Left colon (tissue), 2 donors: ENCODE measurements around the gene IFI27L2. TPM values are rescaled to one million over a fixed set of nuclear protein-coding genes. Genes with fewer than 3 reads are reported as not detected.

ENCODE experiments used
- ATAC-seq: fragments of 200-7000 bp; cut with Tn5 transposase; one replicate; pipeline ENCODE4 v1.9.1; 2020; ENCODE audit warnings: mild to moderate bottlenecking, moderate library complexity
- DNase-seq, 2 donors: peaks; one replicate each; pipeline ENCODE4 v3.0.0-alpha.2; 2020
- intact Hi-C, 2 donors: fragments of 100-400 bp; cut with DNase I in 1 of 2; cut with micrococcal nuclease in 1 of 2; formaldehyde crosslinking; loops; one replicate each; pipeline versions ENCODE4 v1.11.2 to v1.14.0; 2022; cut with DNase I, micrococcal nuclease
- total RNA-seq, 2 donors: library from RNA; stranded (reverse); fragmentation: NEBNext Ultra II Directional; extraction: Animal tissue kit (Norgen Biotek cat#: 25700); gene quantifications; one replicate each; pipeline ENCODE4 v1.2.1, GENCODE V29; 2021
- donor health status: DM: no; HTN: no; CAD: no.
- donor health status: DM: yes; HTN: yes; CAD: no.

IFI27L2 gene
- total RNA-seq, 2 donors from 2014 or later: 32.3 to 39.3 TPM

DNA sequence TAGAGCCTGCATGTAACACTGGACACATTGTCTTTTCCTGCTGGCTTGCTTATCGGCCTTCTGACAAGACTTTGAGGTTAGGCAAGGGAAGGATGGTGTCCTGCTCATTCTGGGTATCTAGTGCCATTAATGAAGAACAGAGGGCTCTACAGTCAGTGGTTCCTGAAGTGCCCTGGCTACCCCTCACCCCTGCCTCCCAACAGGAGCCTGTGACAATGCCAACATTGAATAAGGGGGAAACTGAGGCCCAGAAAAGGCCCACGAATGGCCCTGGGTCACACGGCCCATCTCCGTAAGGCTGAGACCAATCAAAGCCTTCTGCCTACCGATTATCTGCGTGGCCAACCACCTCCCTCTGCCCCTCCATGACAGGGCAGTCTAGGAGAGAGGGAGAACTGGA, 2.1 kb downstream of the IFI27L2 start:
- no peak for DNase-seq
- intact Hi-C loops: no loop called here
- no peak for ATAC-seq

DNA sequence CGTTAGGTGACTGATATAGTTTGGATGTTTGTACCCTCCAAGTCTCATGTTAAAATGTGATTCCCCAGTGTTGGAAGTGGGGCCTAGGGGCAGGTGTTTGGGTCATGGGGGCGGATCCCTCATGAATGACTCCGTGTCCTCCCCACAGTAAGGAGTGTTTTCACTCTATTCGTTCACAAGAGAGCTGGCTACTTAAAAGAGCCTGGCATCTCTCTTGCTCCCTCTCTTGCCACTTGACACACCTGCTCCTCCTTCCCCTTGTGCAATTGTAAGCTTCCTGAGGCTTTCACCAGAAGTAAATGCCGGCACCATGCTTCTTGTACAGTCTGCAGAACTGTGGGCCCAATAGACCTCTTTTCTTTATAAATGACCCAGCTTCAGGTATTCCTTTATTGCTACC, 2.6 kb downstream of the IFI27L2 start:
- DNase-seq: no peak
- intact Hi-C loops: no loop called here
- no peak for ATAC-seq

DNA sequence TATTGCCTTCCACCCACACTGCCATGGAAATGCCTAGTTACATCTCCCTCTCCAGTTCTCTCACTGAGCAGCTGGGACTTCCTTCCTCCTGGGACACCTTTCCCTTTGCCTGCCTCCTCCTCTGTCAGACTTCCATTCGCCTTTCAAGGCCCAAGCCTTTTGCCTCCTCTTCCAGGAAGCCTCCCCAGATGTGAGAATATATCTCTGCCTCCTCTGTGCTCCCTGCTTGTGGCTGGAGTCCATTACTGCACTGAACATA, 3.1 kb downstream of the IFI27L2 start:
- DNase-seq: no peak
- no peak for ATAC-seq
- intact Hi-C loops: no loop called here

DNA sequence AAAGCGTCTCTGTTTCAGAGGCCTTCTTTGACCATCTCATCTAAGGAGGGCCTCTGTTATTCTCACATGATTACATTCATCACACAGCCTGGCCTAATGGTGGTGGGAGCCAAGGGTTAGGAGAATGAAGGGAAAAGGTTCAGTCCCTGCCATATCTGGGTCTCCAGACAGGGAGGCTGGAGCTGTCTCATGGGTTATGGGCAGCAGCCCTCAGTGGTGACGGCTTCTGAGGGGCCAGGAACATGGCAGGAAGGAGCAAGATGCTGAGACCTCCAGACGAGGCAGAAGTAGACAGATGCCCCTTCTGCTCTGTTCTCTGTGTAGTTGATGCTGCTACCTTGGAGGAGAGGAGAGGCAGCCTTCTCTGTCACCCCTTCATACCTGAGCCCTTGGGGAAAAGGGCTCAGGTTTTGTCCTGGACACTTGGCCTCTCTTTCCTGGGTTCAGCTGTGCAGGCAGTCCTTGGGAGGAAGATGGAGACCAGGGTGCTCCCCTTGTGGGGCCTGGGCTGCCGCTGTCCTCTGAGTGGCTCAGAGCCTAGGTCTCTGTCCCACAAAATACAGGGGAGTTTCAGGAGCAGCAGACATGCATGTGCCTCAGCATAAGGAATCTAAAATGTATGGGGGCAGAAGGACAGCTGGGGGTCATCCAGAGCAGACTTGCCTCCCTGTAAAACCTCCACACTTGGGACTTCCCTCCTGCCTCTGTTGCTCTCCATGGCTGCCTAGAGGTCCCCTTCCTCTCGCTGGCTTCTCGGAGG, 3.6 kb downstream of the IFI27L2 start:
- intact Hi-C loops: no loop called here
- DNase-seq: no peak

DNA sequence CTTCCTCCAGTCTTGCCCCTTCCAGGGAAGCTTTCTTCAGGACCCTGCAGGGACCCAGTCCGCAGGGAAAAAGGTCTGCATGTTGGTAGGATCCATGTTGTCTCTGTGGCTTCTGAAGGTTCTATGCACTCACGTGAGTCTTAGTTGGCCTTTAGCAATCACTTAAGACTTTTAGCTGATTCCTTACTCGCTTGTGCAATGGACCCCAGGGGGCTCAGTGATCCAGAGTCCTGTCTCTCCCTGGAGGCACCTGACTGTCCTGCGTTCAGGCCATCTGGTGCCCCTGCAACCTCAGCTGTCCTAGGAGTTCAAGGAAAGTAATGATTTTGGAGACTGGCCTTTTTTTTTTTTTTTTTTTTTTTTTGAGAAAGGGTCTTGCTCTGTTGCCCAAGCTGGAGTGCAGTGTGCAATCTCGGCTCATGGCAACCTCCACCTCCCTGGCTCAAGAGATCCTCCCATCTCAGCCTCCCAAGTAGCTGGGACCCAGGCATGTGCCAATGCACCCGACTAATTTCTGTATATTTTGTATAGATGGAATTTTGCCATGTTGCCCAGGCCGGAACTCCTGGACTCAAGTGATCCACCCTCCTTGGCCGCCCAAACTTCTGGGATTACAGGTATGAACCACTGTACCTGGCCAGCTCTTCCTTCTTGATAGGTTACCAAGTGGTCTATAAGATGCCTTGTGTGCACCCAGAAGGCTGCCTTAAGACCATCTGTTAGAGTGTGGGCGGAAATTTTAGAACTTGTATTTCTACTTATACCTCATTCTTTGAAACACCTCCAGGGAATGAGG, 4.6 kb downstream of the IFI27L2 start:
- ATAC-seq: no peak
- intact Hi-C loops: no loop called here
- DNase-seq: no peak

More for the DNA sequence above, 3.6 kb downstream of the IFI27L2 start:
- ATAC-seq: no peak

DNA sequence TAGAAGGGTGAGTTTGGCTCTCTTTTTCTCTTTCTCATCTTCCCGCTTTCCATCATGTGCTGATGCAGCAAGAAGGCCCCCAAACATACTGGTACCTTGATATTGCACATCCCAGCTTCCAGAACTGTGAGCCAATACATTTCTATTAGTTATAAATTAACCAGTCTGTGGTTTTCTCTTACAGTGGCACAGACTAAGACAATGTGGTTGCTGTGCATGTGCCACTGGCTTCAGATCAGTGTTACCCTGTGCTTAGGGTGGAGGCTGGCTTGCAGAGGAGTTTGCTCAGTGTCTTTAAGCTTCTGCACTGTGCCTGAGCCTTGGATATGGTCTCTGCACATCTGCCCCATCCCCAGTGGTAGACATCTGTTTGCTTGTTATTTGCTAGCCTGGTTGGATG, 5.5 kb downstream of the IFI27L2 start:
- ATAC-seq (no peak), DNase-seq (no peak)
- intact Hi-C loops: no loop called here

DNA sequence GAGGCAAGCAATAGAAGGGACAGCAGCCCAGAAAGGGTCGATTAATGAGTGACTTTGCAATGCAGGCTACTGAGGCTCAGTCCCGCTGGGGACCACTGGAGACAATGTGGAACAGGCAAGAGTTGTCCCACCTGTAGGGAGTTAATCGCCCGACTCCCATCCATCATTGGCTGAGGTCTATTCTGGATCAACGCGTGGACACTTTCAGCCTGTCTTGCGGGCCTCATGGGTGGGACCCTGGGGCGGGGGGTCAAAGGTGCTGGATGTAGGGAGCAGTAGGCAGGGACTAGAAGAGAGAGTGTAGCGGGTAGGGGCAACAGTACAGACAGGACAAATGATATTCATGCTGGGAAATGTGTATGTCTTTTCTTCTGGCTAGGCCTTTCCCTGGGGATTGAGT, 6.1 kb downstream of the IFI27L2 start:
- ATAC-seq: no peak
- intact Hi-C loops: no loop called here
- no peak for DNase-seq

DNA sequence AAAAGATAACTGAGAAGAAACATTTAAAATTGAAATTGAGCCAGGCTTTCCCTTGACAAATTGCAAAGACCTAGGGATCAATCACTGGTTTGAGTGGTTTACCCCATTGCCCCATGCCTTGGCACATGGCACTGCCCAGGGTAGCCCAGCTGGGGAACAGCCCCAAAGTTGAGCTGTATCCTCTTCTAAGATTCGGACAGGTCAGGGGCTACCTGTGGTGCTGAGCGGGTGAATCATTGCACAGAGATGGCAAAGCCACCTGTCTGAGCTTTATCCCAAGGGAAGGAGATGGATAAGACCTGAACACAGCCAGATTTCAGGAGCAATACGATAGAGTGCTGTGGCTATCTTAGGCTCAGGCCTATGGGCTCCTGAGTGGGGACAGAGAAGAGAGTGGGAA, 7.0 kb downstream of the IFI27L2 start:
- intact Hi-C loops: no loop called here
- DNase-seq: no peak

DNA sequence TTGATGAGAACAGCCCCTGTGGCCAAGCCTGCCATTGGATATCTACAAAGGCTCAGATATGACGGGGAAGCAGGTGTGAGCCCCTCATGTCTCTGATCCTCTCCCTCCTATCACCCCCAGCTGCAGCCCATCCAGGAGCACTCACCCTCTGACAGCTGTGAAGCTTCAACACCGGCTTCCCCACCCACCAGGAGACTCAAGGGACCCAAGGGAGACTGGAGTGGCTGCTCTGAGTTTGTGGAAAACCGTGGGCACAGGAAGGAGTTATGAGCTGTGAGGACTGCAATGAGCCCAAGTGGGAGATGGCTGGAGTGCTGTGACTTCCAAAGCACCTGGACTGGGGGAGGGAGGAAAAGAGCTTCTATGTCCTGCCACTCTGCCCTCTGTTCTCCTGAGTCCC, 7.9 kb downstream of the IFI27L2 start:
- ATAC-seq (no peak), DNase-seq (no peak)
- intact Hi-C loops: no loop called here

More for the DNA sequence above, 7.0 kb downstream of the IFI27L2 start:
- ATAC-seq: no peak

DNA sequence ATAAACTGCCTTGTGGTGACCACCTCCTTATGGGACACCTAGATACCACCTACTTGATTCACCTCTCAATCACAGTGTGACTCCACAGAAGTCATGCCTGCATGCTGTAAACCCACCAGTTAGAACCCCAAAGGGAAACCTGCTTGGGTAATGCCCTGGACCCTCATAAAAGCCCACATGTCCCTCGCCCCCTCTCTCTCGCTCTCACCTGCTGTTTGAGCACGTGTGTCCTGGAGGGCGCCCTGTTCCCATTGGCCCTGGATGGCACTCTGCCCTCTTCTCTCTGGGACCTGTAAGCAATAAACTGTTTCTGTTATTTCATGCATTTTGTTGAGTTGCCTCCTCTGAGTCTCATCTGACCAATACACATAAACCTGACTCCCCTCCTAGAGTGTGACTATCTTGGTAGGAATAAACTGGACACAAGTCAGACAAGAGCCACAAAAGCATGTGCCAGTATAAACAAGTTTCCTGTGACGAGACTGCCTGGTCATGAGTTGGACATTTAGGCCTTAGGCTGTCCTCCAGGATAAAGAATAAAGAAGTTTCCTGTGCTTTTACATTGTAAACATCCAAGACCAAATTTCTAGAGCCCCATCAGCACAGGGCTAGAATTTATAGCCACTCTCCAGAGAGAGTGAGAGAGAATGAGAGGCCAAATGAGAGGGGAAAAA, 8.6 kb downstream of the IFI27L2 start:
- DNase-seq (no peak), ATAC-seq (no peak)
- intact Hi-C loops: no loop called here

DNA sequence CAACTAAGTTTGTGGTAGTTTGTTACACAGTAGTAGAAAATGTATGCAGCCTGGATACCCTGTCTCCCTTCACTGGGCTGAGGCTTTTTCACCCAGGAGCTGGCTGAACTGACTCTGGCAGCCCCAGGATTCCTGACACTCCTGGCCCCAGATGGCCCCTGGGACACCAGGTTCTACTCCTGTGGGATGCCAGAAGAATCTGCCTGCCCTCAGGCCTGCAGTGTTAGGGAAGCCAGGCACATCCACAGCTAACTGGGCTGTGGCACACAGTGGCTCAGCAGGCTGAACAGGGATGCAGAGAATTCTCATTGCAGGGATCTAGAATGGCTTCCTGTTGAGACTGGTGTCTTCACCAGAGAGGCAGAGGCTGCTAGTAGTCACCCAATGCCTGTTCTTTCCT, 10.3 kb downstream of the IFI27L2 start:
- ATAC-seq (no peak), DNase-seq (no peak)
- intact Hi-C loops: no loop called here

DNA sequence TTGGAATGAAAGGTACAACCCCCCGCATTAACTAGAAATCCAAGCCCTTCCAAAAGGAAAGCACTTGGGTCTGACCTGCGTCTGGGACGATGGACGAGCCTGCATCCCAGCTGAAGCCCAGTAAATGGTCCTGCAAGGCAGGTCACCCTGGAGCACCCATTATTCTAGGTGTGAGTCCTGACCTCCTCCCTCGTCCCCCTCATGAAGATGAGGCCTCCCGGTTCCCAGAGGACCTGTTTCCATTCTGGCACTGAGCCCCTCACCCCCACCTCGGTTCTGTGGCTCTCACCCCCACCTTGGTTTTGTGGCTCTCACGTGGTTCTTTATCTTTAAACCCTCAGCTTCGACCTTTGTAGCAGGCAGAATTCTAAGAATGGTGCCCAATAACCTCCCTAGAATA, 11.5 kb downstream of the IFI27L2 start:
- intact Hi-C loops: no loop called here
- no peak for DNase-seq
- no peak for ATAC-seq

DNA sequence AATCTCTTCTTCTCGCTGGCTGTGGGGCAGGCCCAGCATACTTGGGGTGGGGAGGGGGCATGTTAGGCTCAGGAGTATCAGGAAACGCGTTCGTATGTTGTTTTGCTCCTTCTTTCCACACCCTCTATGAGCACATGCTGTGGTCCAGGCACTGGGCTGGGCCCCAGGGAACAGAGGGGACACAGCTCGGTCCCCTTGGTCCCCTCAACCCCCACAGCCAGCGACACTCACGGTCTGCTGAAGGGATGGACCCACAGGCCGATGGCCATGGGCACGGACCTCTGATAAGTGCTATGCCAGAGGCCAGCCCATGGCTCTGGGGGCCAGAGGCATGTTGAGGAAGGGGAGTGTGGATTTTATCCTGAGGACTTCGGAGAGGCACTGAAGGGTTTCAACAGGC, 12.7 kb downstream of the IFI27L2 start:
- no peak for DNase-seq
- intact Hi-C loops: no loop called here
- no peak for ATAC-seq

DNA sequence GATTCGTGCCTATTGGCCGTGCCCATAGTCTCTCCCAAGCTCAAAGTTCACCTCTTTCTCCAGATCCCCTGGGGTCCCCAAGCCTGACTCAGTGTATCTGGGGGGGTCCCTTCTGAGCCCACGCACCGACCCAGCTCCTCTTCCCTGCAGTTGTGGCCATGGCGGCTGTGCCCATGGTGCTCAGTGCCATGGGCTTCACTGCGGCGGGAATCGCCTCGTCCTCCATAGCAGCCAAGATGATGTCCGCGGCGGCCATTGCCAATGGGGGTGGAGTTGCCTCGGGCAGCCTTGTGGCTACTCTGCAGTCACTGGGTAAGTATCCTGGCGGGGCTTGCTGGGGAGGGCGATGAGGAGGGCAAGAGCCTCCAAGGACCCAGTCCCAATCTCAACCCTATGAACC, 13.8 kb downstream of the IFI27L2 start:
- ATAC-seq (no peak), DNase-seq (no peak)
- intact Hi-C loops: no loop called here

DNA sequence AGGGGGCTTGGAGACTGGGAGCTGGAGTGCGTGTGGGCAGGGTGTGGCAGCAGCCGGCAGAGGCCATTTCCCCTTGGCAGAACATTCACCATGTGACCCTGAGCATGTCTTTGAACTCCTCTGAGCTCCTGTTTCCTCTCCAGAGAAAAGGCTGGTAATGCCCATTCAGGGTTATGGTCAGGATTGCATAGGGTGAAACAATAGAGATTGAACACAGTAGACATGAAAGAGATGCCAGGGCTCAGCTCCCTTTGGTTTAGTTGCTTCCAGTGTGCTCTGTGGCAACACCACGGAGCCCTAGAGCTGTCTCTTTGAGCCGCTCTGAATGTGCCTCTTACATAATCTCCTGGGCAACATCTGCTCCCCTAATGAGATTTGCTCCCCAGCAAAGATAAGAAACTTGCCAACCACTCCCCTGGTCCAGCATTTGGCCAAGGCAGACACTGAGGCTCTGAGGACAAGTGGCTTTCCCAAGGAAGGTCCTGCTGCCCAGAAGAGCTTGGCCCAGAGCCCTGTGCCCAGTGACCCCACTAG, 14.3 kb downstream of the IFI27L2 start:
- intact Hi-C loops: no loop called here
- DNase-seq (peak in 1 of 2 donors; percentile 52), ATAC-seq (peak; percentile 59)

DNA sequence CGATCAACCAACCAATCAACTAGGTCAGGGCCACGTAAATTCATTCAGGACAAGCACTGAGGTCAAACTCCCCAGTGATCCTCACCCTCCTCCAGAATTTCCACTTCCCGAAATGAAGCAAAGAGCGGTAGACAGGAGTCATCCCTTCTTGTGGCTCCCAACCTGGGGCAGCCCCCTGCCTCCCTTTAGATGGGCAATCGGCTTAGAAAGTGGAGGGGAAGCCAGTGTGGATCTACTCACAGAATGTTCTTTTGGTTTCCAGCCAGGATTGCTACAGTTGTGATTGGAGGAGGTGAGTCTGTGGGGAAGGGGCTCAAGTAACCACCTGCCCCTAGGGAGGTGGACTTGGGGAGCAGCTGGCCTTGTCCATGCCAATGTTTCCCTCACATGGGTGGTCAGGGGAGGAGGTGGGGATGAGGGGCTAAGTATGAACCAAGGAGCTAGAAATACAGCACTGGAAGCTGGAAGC, 14.8 kb downstream of the IFI27L2 start:
- intact Hi-C loops: no loop called here
- DNase-seq (no peak), ATAC-seq (no peak)

DNA sequence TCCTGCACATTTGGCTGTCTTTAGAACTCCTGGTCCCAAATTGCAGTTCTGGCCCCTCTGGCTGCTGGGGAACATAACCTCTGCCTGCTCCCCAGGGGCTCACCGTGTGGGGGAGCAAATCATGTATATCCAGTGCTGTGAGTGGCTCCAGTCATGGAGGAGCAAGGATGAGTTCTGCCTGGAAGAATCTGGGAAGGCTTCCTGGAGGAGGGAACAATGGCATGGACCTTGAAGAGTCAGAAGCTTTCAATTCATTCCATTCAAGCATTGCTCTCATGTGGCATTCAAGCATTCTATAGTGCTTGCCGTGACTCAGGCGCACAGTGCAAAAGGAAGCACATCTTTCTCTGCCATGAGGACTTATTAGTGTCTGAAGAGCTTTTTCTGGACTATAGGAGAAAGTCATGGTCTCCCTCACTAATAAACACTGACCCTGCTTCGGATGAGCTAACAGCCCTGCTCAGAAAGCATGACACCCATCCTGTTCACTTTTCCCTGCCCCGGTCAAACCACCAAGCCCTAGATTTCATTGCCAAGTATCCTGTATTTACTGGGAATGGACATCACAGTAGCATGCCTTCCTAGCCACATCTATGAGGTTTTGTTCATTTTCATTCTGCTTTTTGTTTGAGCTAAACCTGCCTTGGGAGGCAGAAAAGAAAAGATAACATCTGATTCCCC, 15.4 kb downstream of the IFI27L2 start:
- ATAC-seq (no peak), DNase-seq (no peak)
- intact Hi-C loops: no loop called here

DNA sequence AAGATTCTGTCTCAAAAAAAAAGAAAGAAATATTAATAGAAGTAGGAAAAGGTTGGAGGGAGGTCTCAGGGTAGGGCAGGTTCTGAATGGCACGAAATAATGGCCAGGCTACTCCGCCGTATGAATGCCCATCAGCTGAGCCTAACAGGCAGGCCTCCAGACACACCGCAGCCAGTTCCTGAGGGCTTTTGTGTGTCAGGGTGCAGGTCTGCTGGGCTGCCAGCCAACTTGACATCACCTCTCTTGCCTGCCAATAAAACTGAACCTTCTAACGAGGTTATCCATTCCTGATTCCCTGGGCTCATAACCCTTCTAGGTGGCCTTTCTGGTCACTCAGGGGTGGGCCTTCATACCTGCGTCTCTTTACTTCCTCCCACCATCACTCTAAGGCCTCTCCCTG, 15.9 kb downstream of the IFI27L2 start:
- DNase-seq (peak; percentile 73 to 79), ATAC-seq (peak; percentile 57)
- intact Hi-C loops: no loop called here

DNA sequence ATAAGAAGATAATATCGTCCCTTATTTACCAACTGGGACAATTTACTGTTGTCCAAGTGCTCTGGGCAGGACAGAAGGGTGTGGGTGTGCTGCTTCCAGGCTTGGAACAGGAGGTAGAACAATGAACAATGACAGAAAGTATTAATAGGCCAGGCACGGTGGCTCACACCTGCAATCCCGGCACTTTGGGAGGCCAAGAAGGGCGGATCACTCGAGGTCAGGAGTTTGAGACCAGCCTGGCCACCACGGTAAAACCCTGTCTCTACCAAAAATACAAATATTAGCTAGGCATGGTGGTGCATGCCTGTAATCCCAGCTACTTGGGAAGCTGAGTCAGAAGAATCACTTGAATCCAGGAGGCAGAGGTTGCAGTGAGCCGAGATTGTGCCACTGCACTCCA, 16.3 kb downstream of the IFI27L2 start:
- ATAC-seq (peak; percentile 42), DNase-seq (peak in 1 of 2 donors; percentile 20)
- intact Hi-C loops: no loop called here
